Measurements from ENCODE around the gene AMIGO1.

The AMIGO1 gene

DNA sequence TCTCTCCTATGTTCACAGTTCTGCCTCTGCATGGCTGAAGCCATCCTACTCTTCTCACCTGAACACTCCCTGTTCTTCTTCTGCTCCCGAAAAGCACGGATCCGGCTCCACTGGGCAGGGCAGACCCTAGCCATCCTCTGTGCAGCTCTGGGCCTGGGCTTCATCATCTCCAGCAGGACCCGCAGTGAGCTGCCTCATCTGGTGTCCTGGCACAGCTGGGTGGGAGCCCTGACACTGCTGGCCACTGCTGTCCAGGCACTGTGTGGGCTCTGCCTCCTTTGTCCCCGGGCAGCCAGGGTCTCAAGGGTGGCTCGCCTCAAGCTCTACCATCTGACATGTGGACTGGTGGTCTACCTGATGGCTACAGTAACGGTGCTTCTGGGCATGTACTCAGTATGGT is 13.8 kb downstream of the AMIGO1 start:
- TF ChIP-seq, protein P1, sequence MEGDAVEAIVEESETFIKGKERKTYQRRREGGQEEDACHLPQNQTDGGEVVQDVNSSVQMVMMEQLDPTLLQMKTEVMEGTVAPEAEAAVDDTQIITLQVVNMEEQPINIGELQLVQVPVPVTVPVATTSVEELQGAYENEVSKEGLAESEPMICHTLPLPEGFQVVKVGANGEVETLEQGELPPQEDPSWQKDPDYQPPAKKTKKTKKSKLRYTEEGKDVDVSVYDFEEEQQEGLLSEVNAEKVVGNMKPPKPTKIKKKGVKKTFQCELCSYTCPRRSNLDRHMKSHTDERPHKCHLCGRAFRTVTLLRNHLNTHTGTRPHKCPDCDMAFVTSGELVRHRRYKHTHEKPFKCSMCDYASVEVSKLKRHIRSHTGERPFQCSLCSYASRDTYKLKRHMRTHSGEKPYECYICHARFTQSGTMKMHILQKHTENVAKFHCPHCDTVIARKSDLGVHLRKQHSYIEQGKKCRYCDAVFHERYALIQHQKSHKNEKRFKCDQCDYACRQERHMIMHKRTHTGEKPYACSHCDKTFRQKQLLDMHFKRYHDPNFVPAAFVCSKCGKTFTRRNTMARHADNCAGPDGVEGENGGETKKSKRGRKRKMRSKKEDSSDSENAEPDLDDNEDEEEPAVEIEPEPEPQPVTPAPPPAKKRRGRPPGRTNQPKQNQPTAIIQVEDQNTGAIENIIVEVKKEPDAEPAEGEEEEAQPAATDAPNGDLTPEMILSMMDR (IDR thresholded peaks at IDR 0.05): no peak
- H3K27ac ChIP-seq: no peak overlapping the region
- DNase-seq (ENCODE audit: low spot score): peak; percentile 47

GRCh38 chr1:109493805-109494539 is 15.6 kb downstream of the AMIGO1 start, which contains the start of gene CYB561D1:
CYB561D1 (plus strand) TSS chr1:109494094; CDS start chr1:109494140, 46 bp downstream.
- peak; percentile 89 for DNase-seq (ENCODE audit: low spot score)
- Histone ChIP-seq H3K27ac (peak within 1 kb of the TSS; percentile 53 to 89), H3K4me3 (peak within 1 kb of the TSS; percentile 94)
- TF ChIP-seq, protein P1 (IDR thresholded peaks at IDR 0.05): peak; percentile 86

More for the DNA sequence above, 13.8 kb downstream of the AMIGO1 start:
- no peak overlapping the region for H3K4me3 ChIP-seq

DNA sequence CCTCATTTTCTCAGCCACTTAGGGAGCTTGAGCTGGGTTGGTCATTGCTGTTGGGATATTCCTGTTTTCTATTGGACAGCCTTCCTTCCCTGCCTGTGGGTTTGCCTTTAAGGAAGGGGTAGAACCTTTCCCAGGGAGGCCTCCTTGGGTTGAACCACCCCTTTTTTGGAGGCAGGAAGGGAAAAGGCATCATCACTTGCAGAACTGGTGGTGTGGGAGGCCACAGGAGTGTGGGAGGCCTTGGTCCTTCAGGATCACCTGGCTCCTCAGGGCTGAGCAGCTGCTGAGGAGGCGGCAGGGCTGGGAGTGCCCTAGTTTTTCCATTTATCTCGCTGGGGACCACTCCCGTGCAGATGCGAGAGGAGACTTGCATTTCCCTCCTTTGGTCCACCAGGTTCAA is 16.3 kb downstream of the AMIGO1 start:
- Histone ChIP-seq H3K27ac (peak overlapping the region; percentile 53 to 89), H3K4me3 (peak overlapping the region; percentile 94)
- TF ChIP-seq, protein P1 (IDR thresholded peaks at IDR 0.05): no peak
- DNase-seq (ENCODE audit: low spot score): peak; percentile 52

- no peak overlapping the region for H3K27ac ChIP-seq
These were observed 16.7 kb downstream of the AMIGO1 start for GRCh38 chr1:109492779-109493178.

DNA sequence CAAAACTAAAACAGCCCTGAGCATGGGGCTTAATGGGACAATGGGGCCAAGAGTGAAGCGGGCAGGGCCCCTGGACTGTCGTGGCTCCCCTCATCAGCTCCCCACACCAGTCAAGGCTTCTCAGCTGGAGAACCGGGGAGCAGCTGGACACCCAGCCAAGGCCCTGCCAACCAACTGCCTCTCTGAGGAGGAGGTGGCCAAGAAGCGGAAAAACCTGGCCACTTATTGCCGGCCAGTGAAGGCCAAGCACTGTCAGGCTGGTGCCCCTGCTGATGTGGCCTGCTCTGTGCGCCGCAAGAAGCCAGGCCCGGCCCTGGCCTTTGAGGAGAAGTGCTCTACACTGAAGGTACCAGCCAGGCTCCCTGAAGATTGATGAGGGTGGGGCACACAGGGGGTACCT is 18.2 kb downstream of the AMIGO1 start:
- DNase-seq (ENCODE audit: low spot score): peak; percentile 58
- Histone ChIP-seq H3K4me3 (no peak overlapping the region), H3K27ac (no peak overlapping the region)
- TF ChIP-seq, protein P1 (IDR thresholded peaks at IDR 0.05): no peak

More at GRCh38 chr1:109492779-109493178, 16.7 kb downstream of the AMIGO1 start:
- TF ChIP-seq, protein P1 (IDR thresholded peaks at IDR 0.05): no peak
- H3K4me3 ChIP-seq: no peak overlapping the region
- DNase-seq (ENCODE audit: low spot score): no peak

DNA sequence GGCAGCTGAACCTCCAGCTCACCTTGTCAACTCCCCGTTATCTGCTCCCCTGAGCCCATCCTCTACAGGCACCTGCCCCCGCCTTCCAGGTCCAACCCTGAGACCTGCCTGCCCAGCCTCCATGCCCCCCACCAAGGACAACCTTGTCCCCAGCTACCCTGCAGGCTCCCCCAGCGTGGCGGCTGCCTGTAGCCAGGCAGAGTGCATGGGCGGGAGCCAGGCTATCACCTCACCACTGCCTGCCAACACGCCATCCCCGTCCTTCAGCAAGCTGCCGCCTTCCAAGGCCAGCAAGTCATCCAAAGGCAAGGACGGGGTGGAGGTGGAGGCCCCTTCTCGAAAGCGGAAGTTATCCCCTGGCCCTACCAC is 18.6 kb downstream of the AMIGO1 start:
- H3K27ac ChIP-seq: no peak overlapping the region
- TF ChIP-seq, protein P1 (IDR thresholded peaks at IDR 0.05): no peak
- peak; percentile 62 for DNase-seq (ENCODE audit: low spot score)
- no peak overlapping the region for H3K4me3 ChIP-seq

Measured in coronary artery (tissue), 2 donors.